NCI-H1092 treated with DMSO at 0.1 percent for 48 hours (cell line): ENCODE measurements around the gene DBP.

Experiments
- DNase-seq: peaks from one replicate; lab custom pipeline; 2025; lab: John Stamatoyannopoulos, UW

DBP gene

DNA sequence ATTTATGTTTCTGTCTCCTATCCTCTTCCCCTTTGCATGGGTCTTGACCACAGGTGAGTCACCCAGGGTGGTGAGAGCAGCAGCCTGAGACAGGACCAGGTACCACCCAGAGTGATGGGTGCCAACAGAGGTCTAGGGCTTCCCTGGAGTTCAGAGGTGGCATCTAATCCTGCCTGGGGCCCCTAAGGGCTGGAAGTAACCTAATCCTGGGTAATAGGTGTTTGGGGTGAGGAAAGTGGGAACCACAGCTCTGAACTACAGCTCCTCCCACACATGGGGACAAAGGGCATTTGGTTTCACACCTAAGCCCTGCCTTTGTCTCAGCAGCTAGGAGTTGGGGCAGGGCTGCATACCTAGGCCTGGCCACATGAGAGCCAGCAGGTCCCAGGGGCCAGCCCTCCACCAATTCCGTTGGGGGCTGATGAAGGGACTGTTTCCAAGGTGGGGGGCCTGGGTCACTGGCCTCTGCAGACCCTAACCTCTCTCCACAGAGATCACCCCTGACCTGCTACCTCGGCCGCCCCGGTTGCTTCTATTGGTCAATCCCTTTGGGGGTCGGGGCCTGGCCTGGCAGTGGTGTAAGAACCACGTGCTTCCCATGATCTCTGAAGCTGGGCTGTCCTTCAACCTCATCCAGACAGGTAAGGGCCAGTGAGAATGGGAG is 9.8 kb downstream of the DBP start:
- no peak for DNase-seq

DNA sequence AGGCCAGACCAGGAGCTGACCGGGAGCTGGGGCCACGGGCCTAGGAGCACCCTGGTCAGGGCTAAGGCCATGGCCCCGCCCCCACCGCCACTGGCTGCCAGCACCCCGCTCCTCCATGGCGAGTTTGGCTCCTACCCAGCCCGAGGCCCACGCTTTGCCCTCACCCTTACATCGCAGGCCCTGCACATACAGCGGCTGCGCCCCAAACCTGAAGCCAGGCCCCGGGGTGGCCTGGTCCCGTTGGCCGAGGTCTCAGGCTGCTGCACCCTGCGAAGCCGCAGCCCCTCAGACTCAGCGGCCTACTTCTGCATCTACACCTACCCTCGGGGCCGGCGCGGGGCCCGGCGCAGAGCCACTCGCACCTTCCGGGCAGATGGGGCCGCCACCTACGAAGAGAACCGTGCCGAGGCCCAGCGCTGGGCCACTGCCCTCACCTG is 11.3 kb downstream of the DBP start:
- DNase-seq, result no peak

DNA sequence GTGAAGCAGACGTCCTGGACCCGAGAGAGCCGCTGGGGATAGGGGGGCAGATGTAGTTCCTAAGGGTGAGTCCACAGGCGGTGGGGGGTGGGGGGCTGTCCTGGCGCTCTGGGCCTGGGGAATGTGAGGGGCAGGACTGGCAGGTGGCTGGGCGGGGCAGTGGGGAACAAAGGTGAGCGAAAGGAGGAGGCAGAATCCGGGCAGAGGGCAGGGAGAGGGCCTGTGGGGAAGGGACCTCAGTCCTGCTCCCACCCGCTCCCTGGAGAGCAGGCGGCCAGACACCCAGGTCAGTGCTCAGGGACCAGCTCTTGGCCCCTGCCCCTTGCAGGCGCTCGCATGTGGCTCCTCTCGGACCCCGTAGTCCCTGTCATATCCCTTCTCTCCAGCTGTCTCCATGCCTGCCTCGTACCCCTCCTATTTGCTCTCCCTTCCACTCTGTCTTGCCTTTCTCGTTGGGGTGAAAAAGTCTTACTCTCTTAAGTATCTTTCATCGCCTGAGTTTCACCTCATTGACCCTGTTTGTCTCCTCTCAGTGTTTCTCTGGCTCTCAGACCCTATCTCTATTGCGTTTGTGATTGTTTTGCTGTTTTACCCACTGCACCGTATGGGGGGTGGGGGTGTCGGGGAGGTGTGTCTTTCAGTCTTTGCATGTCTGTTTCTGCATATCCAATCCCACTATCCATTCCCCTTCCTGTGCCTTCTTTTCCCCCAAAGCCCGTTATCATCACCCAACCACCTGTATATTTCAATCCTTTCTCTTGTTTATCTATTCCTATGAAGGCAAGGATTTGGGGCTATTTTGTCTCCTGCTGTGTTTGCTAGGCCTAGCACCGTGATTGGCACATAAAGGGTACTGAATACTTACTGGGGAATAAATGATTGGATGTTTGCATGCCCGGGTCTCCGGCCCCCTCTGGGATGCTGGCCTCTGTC is 12.1 kb downstream of the DBP start:
- no peak for DNase-seq

DNA sequence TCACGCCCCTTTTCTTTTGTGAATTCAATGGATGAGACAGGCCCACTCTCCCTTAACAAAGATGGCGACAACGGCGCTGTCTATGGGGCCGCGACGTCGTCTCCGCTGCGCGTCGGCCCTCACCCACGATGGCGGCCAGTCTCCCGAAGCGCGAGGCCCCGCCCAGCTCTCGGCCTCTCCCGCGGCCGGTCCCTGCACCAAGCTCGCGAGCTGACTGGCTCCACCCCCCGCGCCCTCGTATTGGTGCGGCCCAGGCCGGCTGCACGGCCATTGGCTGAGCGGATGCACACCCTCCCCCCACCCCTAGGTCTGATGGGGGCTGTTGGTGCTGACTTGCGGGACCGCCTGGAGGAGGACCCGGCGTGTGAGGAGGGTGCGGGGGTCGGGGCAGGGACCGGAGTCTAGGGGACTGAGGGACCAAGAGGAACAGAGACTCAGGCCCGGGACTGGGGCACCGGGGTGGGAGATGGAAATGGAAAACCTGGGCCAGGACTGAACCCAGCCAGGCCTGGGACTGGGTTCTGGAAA is 13.0 kb downstream of the DBP start:
- DNase-seq, result peak; percentile 95

DNA sequence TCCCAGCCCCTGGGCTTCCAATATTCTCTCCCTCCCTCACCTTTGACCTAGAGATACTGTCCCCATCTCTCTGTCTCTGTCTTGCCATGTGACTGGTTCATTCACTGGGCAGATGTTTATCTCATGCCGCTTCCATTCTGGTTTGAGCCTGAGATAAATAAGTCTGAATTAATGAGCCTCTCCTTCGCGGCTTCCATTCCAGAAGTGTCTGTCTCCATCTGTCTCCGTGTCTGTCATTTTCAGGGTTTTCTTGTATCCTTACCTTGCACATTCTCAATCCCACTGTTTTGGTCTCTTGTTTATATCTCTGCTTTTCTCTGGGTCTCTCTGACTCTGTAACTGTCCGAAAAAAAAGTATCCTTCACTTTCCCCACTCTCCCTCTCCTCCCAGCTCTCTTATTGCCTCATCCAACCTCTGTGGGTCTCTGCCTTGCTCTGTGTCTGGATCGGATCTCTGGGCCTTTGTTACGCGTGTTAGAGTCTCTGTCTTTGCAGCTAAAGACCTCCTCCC is 13.6 kb downstream of the DBP start:
- DNase-seq, result no peak

DNA sequence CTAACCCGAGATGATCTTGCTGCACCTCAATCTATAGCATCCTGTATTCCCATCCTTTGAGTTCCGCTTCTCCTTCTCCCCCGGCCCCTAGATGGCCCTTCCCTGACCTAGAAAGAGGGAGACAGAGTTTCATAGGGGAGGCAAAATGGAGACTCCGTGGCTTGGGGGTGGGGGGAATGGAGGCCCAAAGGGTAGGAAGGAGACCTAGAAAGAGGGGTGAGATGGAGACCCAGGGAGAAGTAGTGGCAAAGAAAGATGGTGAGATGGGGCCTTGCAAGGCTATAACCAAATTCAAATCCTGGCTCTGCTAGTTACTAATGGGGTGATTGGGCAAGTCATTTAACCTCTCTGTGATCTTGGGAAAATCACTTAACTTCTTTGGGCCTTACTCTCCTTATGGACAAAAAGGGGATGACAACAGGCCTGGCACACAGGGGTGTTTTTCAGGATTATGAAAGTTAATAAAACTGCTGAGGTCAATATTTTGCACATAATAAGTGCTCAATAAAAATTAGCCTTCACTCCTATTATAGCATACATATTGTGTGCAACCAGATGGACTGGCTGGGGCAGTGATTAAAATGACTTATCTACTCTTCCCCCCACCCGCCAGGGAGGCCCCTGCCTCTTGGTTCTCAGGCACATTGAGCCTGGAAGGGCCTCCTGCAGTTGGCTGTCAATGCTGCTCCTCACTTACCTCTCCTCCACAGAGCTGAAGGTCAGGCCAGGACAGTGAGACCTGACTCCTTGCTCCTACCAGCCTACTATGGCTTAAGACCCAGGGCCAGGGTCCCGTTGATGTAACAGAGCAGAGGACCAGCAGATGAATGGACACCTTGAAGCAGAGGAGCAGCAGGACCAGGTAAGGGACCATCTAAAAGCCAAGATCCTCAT is 17.2 kb downstream of the DBP start:
- no peak for DNase-seq

DNA sequence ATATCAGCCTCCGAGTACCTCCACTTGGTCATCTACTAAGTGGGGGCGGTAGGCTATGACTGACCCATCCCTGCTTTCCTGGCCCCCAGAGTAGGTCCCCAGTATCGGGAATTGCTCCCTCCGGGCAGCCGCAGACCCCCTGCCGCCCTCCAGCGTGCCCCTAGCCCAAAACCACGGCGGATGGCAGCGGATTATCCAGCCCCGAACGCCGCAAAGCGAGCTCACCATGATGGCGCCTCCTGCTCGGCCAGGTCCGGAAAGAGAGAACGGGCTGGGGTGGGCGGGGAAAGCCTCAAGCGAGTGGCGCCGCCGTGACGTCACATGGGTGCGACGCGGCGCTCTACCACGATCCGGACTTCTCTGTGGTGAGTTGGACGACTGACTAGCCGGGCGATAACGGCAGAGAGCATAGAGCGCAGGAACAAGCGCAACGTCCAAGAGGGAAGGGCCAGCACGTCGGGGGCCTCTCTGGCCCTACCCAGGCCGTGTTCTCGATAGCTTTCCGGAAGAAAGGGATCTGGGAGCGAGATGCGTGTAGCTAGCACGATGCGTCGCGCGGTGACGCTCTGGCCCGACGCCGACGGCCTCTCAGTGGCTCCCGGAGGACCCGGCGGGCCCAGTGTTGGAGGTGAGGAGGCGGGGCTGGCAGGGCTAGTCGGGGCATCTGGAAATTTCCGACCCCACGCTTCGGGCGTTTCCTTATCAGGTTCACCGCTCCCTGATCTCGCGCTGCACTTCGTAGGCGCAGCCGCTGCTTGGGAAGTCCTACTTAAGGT is 18.1 kb downstream of the DBP start, which contains the start of the genes RPL18 and SPHK2:
Gene RPL18 (minus strand): TSS at position 263 of the 776 bp plus-strand sequence. CDS start 35 bp downstream, at position 228.
Gene SPHK2 (plus strand): TSS at position 591 of the 776 bp plus-strand sequence. CDS start 1,009 bp downstream, outside the sequence.
- peak; percentile 98 for DNase-seq

DNA sequence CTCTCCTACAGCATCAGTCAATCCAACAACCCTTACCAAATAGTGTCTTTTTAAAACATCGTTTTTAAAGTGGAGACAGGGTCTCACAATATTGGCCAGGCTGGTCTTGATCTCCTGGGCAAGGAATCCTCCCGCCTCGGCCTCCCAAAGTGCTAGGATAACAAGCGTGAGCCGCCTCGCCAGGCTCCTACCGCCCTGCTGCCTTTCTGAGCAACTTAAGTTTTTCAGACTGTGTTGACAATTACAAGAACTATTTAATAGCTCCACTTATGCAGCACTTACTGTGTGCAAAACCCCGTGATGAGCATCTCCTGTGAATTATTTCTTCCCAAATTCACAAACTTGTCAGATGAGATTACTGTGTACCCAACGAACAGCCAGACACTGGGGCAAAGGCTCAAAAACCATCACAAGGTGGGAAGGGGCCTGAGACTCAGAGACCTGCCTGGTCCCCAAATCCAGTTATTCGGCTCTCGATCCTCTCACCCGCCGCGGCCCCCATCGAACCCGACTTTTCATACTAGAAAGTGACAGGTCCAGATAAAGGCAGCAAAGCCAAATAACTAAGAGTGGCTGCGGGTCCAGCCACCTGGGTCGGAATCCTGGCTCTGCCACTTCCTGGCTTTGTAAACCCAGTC is 18.8 kb downstream of the DBP start:
- no peak for DNase-seq

DNA sequence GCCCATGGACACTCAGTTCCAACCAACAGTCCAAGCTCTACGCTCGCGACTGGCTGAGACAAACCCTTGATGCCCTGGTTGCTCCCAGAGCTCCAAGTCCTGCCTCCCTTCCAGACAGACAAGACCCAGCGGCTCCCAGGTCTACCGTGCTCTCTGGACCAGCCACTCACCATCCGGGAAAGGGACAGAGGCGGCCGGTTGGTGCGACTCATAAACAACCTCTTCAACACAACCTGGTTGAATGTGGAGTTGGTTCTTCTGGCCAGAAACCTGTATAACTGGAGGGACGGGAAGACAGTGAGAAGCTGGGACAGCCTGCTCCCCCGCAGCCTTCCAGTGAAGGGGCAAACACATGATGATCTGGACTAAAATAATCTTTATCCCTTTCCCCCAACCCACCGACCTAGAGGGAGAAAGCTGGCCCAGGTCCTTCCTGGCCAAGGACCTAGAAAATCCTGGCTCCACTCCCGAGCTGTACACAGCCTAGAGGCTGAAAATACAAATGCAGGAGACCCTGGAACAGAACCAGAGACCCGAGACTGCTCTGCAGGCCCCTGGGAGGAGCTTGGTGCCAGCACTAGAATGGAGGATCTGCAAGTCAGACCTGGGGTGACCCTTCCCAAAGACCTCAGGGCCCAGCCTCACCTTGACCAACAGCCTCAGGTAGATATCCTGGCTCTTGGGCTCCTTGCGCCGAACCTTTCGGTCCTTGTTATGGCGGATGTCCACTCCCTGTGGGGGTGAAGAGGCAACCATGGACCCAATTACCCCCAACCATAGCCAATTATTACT is 19.8 kb downstream of the DBP start:
- DNase-seq, result no peak

DNA sequence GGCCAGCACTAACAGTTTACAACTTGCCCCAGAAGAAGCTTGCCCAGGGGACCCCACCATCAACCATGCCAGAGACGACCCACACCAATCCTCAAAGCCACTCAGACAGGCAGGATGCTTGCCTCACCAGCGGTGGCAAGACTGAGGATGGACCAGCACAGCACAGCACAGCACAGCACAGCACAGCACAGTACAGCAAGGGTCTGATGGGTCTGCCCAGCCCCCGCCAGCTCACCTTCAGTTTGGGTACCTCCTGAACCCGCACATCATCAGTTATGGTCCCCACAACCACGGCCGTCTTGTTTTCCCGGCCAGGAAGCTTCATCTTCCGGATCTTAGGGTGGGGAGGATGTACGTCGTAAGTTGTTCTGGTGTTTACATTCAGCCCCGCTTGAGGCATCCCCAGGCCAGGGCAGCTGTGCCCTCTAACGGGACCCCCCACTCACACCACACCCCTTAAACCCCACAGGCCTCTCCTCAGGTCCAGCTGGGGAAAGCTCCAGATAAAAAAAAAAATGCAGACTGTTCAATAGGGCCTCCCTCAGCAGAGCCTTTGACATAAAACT is 20.6 kb downstream of the DBP start:
- DNase-seq, result no peak

DNA sequence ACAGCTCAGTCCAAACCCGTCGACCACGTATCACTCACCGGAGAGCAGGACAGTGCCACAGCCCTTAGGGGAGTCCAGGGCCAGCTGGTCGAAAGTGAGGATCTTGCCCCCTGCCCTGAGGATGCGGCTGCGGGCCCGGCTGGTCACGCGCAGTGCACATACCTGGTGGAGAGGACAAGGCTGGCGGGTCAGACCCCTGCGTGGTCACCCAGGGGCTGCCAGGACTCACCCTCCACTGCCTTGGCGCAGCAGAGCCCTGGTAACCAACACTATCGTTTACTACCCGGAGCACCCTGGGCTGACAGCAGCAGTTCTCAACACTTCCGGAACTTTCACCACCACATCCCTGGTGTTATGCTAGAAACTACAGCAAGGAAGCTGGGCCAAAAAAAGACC is 21.1 kb downstream of the DBP start:
- DNase-seq, result no peak

DNA sequence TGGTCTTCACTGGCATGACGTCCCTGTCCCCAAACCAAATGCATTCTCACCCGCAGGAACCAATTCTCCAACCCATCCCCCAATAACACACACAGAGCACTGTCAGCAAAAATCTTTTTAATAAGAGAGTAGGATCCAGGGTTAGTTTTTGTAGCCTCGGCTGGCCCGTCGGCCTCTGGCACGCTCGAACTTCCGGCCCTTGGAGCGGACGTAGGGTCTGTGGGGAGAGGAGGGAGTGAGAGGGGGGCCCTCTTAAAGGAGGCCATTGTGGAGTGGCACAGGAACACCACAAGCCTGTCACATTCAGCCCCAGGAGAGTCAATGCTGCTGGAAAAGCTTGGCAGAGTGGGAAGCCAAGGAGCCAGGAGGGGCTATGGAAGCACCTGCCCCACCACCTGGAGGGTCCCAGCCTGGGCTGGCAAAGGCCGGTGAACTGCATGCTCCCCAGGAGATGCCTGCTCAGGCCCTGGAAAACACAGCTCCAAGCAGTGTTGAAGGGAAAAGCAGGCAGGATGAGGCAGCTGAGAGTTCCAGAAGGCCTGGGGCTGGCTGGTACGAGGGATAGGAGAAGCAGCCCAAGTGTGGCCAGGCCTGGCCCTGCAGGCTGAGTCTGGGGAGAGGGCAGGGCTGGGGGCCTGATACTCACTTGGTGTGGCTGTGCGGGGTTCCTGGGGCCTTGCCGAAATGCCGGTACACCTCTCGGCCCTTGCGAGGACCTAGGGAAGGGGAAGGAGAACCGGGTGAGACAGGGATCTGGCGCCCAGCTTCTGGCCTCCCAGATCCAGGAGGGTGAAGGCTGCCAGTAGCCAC is 21.7 kb downstream of the DBP start:
- DNase-seq, result no peak

DNA sequence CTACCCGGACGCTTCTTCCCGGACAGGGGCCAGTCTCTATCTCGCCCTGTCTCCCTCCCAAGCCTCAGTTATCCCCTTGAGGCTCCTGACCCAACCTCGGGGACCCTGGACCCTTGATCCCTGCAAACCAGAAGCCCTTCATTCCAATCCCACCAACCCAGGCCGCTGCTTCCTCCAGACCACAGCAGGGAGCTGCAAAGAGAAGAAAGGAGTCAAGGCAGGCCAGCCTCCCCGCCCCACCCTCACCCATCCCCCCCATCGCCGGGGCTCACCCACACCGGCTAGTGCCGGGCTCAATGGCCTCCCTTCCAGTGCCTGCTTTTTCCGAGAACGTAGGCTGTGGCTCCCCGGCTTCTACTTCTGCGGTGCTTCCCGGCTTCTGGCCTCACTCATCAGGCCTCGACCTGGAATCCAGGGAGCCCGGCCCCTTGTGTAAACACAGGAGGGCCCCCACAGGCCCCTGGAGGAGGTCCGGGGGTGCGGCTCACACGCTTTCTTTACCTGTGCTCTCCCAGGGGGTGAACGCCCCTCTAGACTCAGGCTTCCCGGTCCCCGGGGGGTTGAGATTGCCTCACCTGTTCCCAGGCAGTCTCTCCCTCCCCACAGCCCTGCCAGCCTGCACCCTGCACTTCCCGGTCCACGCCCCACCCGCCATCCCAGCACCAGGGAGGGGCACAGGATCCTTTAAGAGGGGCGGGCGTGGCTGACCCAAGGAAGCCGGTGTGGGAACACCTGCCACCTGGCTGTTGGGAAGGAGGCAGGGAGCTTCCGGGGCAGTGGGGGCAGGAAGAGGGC is 22.5 kb downstream of the DBP start, which contains the start of gene FAM83E:
Gene FAM83E (minus strand): TSS at position 641 of the 795 bp plus-strand sequence. CDS start 1,704 bp downstream, outside the sequence.
- no peak for DNase-seq

DNA sequence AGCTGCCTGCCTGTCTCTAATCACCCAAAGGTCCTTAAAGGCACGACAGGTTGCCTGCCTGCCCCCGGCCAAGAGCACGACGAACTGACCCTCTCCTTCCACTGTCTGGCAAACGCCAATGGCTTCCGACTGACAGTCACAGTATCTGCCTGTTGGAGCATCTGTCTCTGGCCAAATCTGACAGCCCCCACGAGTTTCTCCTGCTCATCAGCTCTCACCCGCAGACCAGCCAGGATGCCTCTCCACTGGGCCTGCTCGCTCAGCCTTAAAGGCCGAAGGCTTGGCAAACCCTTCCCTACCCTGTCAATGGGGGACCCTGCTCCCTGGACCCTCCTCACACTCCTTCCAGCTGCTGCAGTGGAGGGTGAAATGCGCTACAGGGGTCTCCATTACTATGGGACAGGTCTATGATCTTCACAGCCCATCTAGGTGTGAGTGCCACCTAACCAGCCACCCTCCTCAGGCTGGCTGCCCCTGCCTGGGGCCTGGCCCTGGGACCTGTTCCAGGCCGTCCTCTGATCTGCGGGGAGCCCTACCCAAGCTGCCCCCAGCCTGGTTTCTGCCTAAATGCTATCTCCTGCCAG is 23.2 kb downstream of the DBP start:
- no peak for DNase-seq

DNA sequence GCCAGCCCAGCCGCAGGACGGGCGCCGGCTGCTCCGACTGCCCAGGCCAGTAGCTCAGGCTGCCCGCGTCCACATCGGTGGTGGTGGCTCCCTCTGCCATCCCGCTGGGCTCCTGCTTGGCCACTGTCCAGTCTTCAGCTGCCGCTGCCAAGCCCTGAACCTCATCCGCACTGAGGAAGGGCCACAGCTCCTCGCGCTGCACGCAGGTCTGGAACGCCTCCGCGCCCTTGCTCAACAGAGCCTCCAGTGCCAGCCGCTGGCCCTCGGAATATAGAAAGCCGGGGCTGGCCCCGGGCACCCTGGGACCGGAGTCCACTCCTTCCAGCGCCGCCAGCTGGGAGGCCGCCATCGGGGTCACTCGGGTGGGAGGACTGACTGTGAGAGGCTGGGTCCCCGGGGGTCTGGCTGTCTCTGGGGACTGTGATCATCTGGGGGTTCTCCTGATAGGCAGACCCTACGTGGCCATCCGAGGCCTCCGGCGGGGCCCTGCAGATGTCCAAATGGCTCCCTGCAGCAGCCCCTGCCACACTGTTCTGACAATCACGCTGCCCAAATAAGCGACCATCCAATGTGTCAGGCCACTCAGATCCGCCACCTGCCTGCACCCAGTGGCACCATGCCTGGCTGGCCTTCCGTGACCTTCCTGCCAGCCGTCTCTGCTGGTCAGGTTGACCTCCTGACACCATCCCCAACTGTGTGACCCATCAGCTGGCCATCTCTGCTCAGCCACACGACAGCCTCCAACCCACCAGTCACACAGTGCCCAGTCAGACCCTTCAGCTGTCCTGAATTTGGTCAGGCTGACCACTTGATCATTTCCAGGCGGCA is 23.9 kb downstream of the DBP start:
- DNase-seq, result no peak

DNA sequence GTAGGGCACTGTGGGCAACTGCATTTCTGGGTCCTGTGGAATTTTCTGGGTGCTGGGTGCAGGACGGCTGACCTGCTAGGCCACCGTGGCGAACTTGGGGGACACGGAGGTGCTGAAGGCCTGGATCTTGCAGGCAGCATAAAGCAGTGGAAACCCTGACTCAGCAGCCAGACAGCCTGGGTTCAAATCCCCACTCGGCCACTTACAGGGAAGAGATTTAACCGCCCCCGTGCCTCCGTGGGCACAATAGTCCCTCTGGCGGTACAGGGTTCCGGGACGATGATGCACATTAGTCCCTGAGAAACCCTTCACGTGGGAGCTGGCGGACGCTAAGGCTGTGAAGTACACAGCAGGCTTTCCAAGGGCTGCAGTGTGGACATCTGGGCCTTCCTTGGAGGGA is 25.3 kb downstream of the DBP start:
- no peak for DNase-seq
